GM19351 (cell line): ENCODE measurements around the gene RPA1.

ENCODE experiments used
- ATAC-seq: cut with Tn5 transposase; IDR thresholded peaks from one replicate; pipeline ENCODE4 v1.9.1; 2021; ENCODE audit warnings: mild to moderate bottlenecking, moderate library complexity; ENCODE audit not compliant: unreplicated experiment

The RPA1 gene

DNA sequence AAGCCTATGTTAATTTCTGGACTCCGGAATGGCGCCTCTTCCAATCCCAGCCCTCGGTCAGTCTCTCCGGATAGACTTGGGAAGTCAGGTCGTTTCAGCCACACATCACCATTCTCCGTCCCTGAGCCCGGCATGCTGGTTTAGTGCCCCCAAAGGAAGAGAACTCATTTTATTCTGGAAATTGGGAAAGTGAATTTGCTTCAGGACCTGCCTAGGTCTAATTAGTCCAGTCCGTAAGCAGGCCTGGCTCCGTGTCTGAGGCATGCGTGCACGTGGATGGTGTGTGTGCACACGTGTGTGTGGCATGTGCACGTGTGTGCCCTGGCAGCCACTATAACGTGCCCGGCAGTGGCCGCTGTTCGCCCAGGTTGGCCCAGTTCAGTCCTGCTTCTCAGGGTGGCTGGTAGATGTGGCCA lies 77.4 kb downstream of the RPA1 start:
- ATAC-seq = no peak

DNA sequence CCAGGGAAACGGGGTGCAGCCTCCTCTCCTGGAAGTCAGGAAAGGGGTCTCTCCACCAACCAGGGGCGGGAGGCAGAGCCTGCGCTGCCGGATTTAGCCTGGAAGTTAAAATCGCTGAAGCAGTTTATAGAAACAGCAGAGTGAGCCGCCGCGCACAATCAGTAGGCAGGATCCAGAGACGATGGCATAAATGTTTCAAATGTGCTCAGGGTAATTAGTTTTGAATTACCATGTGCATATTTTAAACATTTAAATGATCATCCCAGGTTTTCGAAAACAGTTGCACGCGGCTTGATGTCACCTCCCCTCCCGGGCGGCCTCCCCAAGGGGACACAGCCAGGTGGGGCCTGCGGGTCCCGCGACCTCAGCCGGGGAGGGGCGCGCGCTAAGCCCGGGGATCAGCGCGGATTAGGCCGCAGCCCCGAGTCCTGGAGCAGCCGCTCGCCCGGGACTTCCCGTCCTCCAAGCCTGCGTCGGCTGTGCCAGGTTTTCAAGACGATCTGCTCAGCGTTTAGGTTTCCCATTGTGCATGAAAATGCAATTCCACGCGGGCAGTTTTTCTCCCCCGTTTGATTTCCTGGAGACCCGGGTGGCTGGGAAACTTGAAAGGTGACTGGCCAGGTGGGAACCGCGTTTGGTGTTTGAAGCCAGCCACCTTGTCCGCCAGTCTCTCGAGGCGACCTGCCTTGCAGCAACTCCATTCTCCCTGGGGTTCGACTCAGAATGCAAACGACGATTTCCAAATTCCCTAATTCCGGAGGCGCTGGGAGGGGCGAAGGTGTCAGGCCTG lies 78.3 kb downstream of the RPA1 start:
- ATAC-seq = no peak

DNA sequence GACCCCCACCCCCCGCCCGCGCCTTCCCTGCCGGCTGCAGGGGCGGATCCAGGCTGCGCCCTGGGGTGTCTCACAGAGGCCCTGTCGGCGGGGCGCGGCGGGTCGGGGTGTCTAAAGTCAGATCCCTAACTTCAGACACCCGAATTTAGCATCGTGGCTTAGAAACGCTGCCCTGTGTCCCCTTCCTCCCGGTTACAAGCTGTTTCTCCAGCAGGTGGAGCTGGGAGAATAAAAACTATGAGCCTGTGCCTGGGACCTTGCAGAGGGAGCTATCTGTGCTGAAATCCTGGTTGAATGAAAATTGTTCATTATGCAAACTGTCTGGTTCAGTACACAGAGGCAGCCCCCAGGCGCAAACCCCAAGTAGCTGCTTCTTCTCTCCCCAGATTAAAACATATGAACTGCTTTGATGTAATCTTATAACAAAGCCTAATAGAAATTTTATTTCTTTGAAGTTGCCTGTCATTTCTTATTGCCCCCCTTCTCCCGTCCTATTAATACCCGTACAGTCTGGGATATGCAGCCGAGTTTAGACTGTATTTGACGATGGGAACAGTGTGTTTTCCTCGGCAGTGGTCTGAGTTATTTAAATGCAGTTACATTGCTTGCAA lies 79.0 kb downstream of the RPA1 start:
- ATAC-seq = no peak

DNA sequence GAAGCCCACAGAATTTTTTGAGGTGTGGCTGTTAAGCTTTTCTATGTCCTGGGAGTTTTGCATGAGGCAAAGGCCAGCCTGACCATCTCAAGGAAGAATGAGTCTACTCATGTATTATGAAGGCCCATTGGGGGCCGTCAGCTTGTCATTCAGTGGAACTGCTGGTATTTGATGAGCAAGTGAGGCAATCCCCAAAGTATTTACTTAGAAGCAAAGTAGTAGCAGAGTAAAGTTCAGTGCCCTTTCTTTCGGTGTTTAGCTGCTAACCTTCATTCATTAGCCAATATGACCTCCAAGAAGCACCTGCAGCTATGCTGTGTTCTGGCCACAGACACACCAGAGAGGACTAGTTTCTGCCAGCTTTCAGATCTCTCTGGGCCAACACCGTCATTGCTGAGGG lies 80.2 kb downstream of the RPA1 start:
- no peak for ATAC-seq

DNA sequence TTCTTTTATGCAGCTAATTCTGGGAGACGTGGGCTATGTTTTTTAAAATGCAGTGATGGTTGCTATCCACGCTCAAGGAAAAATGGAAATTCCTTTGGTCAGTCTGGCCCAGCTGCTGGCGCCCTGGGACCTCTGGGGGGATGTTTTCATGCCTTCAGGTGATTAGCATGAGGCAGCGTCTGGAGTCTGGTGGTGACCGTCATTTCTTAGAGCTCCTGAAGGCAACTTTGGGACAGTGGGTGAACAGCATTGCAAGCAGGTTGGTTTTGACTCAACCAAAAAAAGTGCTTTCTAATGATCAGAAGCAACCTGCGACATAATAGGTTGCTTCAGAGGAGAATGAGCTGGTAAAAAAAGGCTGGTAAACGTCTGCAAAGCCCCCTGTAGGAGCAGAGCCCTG lies 82.3 kb downstream of the RPA1 start:
- no peak for ATAC-seq

DNA sequence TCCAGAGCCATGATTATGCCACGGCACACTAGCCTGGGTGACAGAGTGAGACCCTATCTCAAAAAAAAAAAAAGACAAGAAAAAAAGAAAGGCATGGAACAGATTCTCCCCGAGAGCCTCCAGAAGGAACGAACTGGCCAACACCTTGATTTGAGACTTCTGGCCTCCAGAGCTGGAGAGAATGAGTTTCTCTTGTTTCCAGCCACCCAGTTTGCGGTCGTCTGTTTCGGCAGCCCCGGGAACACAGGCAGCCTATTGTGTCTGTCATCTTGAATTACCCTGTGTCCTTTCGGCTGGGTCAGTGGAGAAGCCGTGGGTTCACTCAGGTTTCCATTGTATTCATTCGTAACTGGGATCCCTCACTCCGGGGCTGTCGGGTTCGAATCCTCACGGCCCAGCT lies 83.9 kb downstream of the RPA1 start:
- no peak for ATAC-seq

DNA sequence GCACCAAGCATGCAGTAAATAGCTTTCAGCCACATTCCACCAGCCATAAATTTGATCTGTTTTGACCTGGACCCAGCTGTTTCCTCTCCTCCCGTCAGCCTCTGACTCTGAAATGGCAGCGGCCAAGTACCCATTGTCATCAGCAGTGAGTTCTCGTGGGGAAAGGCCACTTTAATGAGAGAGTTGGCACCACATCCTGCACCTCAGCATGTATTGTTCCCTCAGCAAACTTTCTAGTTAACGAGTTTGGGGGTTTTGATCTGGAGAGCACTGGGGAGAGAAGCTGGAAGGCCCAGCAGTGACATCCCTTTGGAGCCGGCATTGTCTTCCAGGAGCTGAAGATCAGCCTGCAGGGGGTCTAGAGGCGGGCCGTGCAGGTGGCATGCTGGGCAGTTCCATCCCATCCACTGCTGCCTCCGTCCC lies 84.9 kb downstream of the RPA1 start:
- no peak for ATAC-seq

DNA sequence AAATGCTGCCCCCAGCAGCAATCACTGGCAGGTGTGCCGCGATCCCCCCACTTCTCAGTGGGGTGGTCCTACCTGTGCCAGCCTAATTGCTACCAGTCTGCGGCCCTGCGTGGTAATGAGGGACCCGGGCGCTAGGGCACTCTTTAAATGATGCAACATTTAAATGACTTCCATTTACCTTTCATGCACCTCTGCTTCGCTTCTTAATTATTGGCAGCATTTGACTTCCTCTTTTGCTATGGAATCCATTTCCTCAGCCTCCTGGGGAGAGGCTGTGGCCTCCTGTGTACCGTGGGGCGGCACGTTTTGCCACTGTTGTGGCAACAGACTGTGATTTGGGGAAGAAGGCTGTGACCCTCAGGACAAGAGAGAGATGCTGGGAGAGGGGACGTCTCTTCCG lies 86.1 kb downstream of the RPA1 start:
- ATAC-seq = no peak

DNA sequence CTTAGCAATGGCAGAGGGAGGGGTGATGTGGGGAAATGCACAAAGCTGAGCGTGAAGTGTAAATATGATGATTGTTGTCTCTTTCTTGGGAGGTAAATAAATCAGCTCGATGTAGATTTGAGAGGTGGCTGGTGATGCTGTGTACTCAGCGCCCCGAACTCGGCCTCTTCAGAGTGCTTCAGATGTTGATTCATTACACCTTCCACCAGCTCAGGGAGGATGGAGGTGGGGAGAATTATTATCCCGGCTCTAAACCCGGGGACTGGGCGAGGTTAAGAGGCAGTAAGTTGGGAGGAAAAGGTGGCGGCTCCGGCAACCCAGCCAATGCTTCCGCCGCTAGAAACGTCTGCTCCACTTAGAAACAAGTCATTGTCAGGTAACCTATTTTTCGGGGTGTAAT lies 86.5 kb downstream of the RPA1 start:
- ATAC-seq = no peak

DNA sequence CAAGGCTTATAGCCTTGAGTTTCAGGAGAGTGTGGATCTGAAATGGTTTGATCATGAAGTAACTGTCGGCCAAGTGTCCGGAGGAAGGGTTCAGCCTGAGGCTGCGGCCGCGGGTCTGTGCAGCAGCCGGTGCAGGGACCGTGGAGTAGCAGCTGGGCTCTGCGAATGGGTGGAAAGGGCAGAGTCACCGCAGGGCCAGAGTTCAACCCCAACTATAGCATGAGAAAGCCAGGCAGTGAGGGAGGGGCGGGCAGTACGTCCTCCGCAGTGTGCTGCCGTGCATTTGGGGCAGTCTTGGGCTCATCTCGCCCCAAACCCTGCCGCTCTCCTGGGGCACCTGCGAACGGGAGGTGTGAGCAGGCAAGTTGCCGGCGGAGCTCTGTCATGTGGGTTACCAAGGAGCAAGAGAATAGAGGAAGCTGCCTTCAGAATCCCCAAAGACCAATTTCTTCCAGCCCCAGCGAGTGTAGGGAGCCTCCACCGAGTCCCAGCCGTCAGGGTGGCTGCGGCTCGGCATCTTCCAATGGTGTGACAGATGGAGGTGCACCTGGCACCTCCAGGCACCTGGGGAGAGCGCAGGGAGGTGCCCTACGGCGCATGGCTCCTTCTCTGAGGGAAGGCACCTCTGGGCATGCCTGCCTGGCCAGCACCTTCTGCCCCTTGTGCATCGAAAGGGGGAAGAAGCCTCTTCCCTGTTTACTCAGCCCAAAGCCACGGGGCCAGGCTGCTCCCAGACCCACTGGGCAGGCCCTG lies 87.3 kb downstream of the RPA1 start:
- ATAC-seq = no peak

DNA sequence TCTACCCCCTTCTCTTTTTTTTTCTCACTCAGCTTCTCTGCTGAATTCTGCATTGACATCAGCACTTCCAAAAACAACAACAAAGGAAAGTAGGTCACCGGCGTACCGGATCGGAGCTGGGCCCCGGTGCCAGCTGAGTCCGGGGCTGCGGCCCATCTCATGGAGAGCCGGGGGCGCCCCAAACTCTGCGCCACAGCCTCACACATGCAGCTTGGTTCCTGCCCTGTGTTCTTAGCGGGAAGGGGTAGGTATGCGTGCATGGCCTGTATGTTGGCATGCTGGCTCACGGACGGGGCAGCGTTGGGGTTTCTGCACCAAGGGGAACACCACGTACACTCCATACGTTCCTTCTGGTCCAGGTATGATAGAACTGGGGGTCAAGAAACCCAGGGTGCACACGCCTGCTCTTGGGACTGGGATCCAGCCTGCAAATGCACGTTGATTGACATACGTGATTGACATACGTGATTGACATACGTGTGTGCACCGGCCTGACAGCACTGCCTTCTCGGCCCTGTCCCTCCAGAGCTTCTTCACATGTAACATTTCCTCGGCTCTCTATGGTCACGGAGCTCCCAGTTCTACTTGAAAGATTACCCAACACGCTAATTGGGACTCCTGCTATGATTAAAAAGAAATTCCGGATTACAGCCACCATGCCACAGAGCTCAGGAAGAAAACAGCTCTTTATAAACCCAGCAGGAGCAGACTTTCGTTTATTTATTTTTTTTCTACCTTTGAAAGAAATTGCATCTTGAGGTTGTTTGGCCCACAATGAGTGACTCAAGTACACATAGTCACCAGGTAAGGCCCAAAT lies 88.7 kb downstream of the RPA1 start:
- ATAC-seq = no peak

DNA sequence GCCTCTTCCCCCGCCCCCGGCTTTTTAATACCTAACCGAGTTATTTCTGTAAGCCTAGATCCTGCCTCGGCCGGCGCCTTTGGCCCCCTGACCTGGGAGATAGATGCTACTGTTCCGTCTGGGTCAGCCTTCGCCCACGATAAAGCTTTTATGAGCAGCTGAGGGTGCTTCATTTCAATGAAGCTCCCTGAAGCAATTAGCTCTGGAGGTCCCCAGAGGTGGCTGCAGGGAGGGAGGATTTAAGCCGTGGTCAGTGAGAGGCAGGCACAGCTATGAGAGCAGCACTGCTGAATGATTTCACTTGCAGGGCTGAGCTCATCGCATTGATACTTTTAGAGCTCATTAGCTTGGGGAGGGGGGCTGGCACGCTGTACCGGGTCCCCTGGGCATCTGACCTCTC lies 89.4 kb downstream of the RPA1 start:
- no peak for ATAC-seq

DNA sequence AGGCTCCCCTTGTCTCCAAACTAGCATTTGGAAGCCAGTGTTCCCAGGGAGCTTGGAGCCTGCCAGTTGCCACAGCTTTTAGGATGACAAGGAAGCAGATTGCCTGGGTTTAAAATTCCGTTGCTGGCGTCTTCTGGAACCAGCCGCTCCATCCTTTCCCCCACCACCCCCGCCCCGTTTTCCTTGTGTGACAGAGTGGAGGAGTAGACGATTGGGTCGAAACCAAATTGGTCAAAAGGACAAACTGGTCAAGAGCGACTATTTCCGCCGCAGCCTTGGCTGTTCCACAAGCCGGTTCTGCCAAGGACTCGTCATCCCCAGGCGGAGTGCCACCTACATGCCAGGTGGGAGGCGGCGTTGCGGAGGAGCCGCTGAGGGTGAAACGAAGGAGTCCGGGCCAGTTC lies 91.1 kb downstream of the RPA1 start:
- no peak for ATAC-seq

DNA sequence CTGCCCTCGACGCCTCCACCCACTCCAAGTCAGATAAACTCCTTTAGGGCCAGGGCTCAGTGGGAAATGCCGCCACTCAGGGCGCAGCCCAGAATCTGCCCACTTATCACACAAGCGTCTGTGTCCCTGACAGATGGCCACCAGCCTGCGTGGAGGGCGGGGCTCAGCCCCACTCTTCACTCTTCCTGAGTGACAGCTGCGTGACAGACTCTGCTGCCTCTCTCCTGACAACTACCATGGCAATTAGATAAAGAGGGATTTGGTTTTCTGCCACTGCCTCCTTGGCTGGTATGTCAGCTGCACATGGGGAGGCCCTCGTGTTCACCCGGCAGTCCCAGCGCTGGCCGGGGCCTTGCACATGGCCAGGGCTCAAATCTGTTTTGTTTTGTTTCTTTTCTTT lies 99.2 kb downstream of the RPA1 start:
- no peak for ATAC-seq

DNA sequence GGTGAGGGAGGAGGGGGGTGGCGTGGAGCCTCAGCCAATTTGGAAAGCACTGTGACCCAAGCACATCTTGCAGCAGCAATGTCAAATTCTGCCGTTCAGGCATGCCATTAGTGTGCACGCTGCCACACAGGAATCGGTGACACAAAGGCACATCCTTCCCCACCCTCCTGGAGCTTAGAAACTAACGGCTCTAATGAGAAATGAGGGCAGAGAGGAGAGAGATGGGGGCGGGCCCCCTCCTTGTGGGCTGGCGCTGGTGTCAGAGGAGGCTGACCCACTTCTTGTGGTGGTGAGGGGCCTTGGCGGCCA lies 100.5 kb downstream of the RPA1 start:
- ATAC-seq = no peak

DNA sequence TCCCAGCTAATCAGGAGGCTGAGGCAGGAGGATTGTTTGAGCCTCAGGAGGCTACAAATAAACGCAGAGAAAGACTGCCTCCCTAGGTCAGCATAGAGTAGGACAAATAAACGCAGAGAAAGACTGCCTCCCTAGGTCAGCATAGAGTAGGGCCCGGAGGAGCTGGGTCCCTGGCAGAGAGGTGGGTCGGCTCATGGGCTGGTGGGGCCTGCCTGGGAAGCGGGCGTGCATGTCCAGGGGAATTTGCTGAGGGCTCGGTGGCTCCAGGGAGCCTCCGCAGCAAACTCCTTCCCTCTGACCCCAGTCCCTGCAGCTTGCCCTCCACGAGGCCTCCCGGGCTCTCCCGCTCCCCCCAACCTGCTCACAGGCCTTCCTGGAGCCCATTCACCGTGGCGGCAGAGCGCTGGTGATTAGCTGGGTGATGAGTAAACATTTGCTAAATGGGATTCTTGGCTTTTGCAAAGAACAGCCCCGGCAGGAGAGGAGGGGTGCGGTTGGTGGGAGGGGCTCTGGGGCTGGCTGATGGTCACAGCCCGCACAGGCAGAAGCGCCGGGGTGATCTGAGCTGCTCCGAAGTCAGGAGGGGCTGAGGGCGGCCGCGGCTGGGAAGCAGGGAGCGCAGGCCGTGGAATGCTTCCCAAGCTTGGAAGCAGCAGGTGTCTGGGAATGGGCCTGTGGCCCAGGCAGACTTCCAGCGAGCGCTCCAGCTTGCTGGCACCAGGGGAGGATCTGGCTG lies 102.2 kb downstream of the RPA1 start:
- ATAC-seq = no peak

DNA sequence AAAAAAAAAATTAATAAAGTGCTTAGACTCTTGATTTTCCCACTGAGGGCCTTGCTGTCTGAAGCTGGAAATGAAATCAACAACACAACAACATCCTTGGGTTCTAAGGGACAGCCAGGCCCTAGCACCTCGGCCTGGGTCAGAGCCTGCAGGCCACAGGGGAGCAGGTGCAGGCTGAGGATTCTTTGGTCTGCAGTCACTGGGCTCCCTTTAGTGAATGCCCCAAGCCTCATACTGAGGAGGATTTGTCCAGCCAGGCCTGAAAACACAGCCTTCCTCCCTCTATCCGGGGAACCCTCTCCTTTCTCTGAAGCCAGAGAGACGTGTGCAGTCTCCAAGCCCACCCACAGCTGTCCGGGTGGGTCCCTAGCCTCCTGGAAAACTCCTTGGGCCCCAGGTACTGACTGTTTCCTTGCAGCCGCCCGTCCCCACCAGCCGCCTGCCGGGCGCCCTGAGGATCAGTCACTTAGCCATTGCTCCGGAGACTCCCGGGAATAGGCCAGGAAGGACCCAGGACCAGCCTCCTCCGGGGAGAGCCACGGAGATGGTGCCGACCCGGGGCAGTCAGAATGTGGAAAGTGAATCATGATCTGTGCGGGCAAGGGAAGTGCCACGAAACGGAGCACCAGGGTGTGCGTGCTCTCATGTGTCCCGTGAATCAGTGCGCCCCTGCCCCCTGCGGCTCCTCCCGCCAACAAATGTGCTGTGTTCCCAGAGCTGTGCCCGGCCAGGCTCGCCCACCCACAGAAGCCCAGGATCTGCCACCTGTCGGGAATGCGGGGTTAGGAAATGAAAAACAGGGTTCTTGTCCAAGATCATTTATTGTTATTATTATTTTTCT lies 104.3 kb downstream of the RPA1 start:
- no peak for ATAC-seq

DNA sequence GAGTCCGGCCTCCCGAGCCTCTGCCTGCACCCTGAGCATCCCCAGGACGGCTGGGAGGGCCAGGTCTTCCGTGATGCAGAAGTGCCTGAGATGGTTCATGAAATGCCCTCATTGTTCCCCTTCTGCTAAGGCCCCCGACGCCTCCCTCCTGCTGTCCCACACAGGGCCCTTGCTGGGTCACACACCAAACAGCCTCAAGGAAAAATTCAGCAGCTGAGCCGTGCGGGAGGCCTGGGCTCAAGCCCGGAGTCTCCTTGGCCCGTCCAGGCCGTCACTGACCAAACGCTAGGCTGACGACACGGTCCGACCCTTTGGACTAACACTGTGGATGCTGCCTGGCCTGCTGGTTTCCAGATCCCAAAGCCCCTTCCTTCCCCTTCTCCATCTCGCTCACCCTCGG lies 105.1 kb downstream of the RPA1 start:
- no peak for ATAC-seq

DNA sequence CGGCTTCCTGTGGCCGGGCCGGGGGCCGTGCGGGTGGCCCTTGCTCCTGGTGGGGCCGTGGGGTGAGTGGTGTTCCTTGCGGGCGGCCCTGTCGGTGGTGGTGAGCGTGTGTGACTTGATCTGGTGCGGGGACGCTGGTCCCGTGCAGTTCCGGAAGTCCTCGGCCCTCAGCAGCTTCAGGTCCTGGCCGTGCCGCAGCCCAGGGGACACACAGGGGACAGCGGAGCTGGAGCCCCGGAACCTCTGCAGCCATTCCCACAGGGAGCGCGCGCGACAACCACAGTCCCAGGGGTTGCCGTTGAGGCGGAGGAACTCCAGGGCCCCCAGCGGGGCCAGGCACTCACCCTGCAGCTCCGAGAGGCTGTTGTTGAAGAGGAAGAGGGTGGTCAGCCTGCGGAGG lies 107.0 kb downstream of the RPA1 start:
- ATAC-seq = no peak

DNA sequence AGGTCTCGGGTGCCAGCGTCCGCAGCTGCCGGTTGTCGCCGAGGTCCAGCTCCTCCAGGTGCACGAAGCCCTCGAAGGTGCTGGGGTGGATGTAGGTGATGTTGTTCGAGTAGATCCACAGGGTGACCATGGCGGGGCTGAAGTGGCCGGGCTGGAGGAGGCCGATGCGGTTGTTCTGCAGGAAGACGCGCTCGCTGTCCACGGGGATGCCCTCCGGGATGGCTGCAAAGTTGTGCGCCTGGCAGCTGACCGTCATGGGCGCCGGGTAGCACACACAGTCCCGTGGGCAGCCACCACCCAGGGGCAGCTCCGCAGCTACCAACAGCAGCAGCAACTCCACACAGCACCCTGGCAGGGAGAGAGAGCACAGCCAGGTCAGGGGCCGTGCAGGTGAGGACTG lies 107.7 kb downstream of the RPA1 start:
- no peak for ATAC-seq
